H4 (cell line): Measurements from ENCODE around the gene ZNF280B. TPM values are rescaled to one million over a fixed set of nuclear protein-coding genes. Genes with fewer than 3 reads are reported as not detected.
A peak's percentile ranks its signal among the peaks of the same experiment; 100 is the strongest.
"Not testable (repeated sequence)": the region's sequence is repeated elsewhere in the genome, so short reads cannot be mapped to it uniquely, and the experiment has no call there.

ENCODE experiments used
- DNase-seq: peaks from one replicate; pipeline ENCODE4 v3.0.0-alpha.2; 2015; ENCODE audit warnings: low spot score
- total RNA-seq: library from RNA; depleted of rRNA; stranded (reverse); fragments of >200 nt; shearing (Covaris generic); gene quantifications from 2 replicates; pipeline ENCODE4 v1.2.3, GENCODE V29; 2014

The ZNF280B gene
- total RNA-seq, 1 experiment from 2014 or later: 2.4 TPM

- no peak for DNase-seq
Measured at GRCh38 chr22:22535662-22536061, 27.1 kb upstream of the ZNF280B start.

GRCh38 chr22:22534604-22535415 is 26.3 kb upstream of the ZNF280B start:
- no peak for DNase-seq

GRCh38 chr22:22533863-22534262 is 25.3 kb upstream of the ZNF280B start:
- DNase-seq: no peak

- DNase-seq: no peak
Measured at GRCh38 chr22:22533417-22533816, 24.9 kb upstream of the ZNF280B start.

- DNase-seq: not testable (repeated sequence)
Measured at GRCh38 chr22:22532547-22533071, 24.1 kb upstream of the ZNF280B start.

- no peak for DNase-seq
Measured at GRCh38 chr22:22531770-22532546, 23.4 kb upstream of the ZNF280B start.

- DNase-seq: no peak
Measured at GRCh38 chr22:22528780-22529179, 20.2 kb upstream of the ZNF280B start.

- no peak for DNase-seq
Measured at GRCh38 chr22:22527312-22527711, 18.8 kb upstream of the ZNF280B start.

GRCh38 chr22:22526125-22526912 is 17.8 kb upstream of the ZNF280B start:
- no peak for DNase-seq

- DNase-seq: no peak
Measured at GRCh38 chr22:22523494-22523893, 15.0 kb upstream of the ZNF280B start.

GRCh38 chr22:22521631-22522030 is 13.1 kb upstream of the ZNF280B start:
- no peak for DNase-seq

- peak; percentile 7 for DNase-seq
Measured at GRCh38 chr22:22520667-22521602, 12.4 kb upstream of the ZNF280B start.

GRCh38 chr22:22520020-22520656 is 11.6 kb upstream of the ZNF280B start, which contains the start of gene ZNF280A:
Gene ZNF280A, minus strand, starts transcription at chr22:22520270. Its CDS starts 4,640 bp downstream, at chr22:22515630.
- DNase-seq: no peak

- no peak for DNase-seq
Measured at GRCh38 chr22:22519591-22519990, 11.0 kb upstream of the ZNF280B start.

- no peak for DNase-seq
Measured at GRCh38 chr22:22516992-22517391, 8.4 kb upstream of the ZNF280B start.

GRCh38 chr22:22515890-22516289 is 7.3 kb upstream of the ZNF280B start:
- no peak for DNase-seq

- not testable (repeated sequence) for DNase-seq
Measured at GRCh38 chr22:22514431-22514830, 5.9 kb upstream of the ZNF280B start.

- DNase-seq: no peak
Measured at GRCh38 chr22:22513619-22514018, 5.1 kb upstream of the ZNF280B start.

- no peak for DNase-seq
Measured at GRCh38 chr22:22512951-22513350, 4.4 kb upstream of the ZNF280B start.

- not testable (repeated sequence) for DNase-seq
Measured at GRCh38 chr22:22510833-22511232, 2.3 kb upstream of the ZNF280B start.
